H1 (cell line): ENCODE data around the gene SPIRE2. TPM values are rescaled to one million over a fixed set of nuclear protein-coding genes. Genes with fewer than 3 reads are reported as not detected.

Experiments used
- CTCF ChIA-PET: fragments of 300-600 bp; sonication (Branson Sonifier 250); formaldehyde crosslinking; loops from one replicate; lab custom pipeline; 2021; ENCODE audit not compliant: partially characterized antibody; lab: Charles Lee
- POLR2A ChIA-PET: fragments of 300-600 bp; sonication (Branson Sonifier 250); formaldehyde crosslinking; loops from one replicate; lab custom pipeline; 2021; ENCODE audit warnings: inconsistent platforms; ENCODE audit not compliant: partially characterized antibody; lab: Charles Lee
- DNase-seq, 2 experiments: peaks; one replicate each; pipeline versions ENCODE4 v3.0.0 to v3.0.0-alpha.2; 2010 to 2022; ENCODE audit warnings: low spot score in 2 of 2, low read depth in 1 of 2, mixed read lengths in 1 of 2
- FAIRE-seq: peaks from 2 replicates; lab custom pipeline; 2011; peaks lifted over from hg19 to GRCh38; lab: Jason Lieb, UNC
- H2AFZ ChIP-seq: 2 replicates; pipeline ENCODE4 v1.8.1; 2012; ENCODE audit warnings: low read length, inconsistent platforms
- H2AK5ac ChIP-seq: 2 replicates; pipeline ENCODE4 v1.6.1; 2013; ENCODE audit warnings: low read depth, low read length
- H2BK120ac ChIP-seq: replicated peaks from 2 replicates; pipeline ENCODE3; 2013; ENCODE audit warnings: low read depth, low read length, inconsistent platforms
- H2BK12ac ChIP-seq: 2 replicates; pipeline ENCODE4 v1.6.1; 2013; ENCODE audit warnings: low read depth, low read length
- H2BK15ac ChIP-seq: 2 replicates; pipeline ENCODE4 v1.6.1; 2013; ENCODE audit warnings: low read length
- H2BK20ac ChIP-seq: 2 replicates; pipeline ENCODE4 v1.6.1; 2013; ENCODE audit warnings: low read length
- H2BK5ac ChIP-seq: 2 replicates; pipeline ENCODE4 v1.6.1; 2013; ENCODE audit warnings: low read depth, low read length
- H3K14ac ChIP-seq: 2 replicates; pipeline ENCODE4 v1.6.1; 2013; ENCODE audit warnings: inconsistent platforms; ENCODE audit not compliant: insufficient read length
- H3K18ac ChIP-seq: 2 replicates; pipeline ENCODE4 v1.6.1; 2013; ENCODE audit warnings: low read length; ENCODE audit errors: extremely low read depth
- H3K23ac ChIP-seq: 2 replicates; pipeline ENCODE4 v1.6.1; 2013; ENCODE audit warnings: inconsistent platforms; ENCODE audit not compliant: insufficient read length
- H3K23me2 ChIP-seq: 2 replicates; pipeline ENCODE4 v1.6.1; 2013; ENCODE audit warnings: low read depth, low read length
- H3K27ac ChIP-seq: 2 replicates; pipeline ENCODE4 v1.6.1; 2011; ENCODE audit warnings: low read depth, low read length, inconsistent platforms
- H3K27me3 ChIP-seq, 4 experiments: replicated peaks in 1 of 4; 1 replicate in 1 of 4; 2 replicates in 3 of 4; pipeline versions ENCODE4 v1.6.1 to v1.8.1; 2011 to 2013; ENCODE audit warnings: low read length in 3 of 4, mild to moderate bottlenecking in 3 of 4, inconsistent platforms in 2 of 4, mixed read lengths in 2 of 4, moderate library complexity in 1 of 4; ENCODE audit not compliant: control insufficient read depth in 3 of 4, insufficient read depth in 3 of 4; ENCODE audit errors: extremely low read depth in 1 of 4
- H3K36me3 ChIP-seq, 4 experiments: 2 replicates each; pipeline versions ENCODE4 v1.6.1 to v1.8.1; 2011 to 2013; ENCODE audit warnings: mild to moderate bottlenecking in 4 of 4, low read length in 3 of 4, moderate library complexity in 2 of 4, control low read depth in 1 of 4, inconsistent platforms in 1 of 4; ENCODE audit not compliant: insufficient read depth in 4 of 4, control insufficient read depth in 2 of 4
- H3K4ac ChIP-seq: replicated peaks from 2 replicates; pipeline ENCODE3; 2013; ENCODE audit warnings: low read length, low read depth, mixed read lengths, inconsistent platforms; ENCODE audit not compliant: insufficient read length
- H3K4me1 ChIP-seq, 4 experiments: replicated peaks in 1 of 4; 1 replicate in 1 of 4; 2 replicates in 3 of 4; pipeline versions ENCODE4 v1.6.1 to v1.8.1; 2011 to 2013; ENCODE audit warnings: low read length in 3 of 4, inconsistent platforms in 2 of 4, mixed read lengths in 1 of 4; ENCODE audit not compliant: insufficient read depth in 4 of 4, control insufficient read depth in 3 of 4
- H3K4me2 ChIP-seq, 2 experiments: 2 replicates each; pipeline versions ENCODE4 v1.6.1 to v1.8.1; 2011 to 2013; ENCODE audit warnings: low read depth in 2 of 2, low read length in 2 of 2, control low read depth in 1 of 2, inconsistent platforms in 1 of 2, mild to moderate bottlenecking in 1 of 2; ENCODE audit not compliant: insufficient read depth in 1 of 2
- H3K4me3 ChIP-seq, 4 experiments: fragments of 200-600, 300-600 bp in 1 of 4; sonication (generic), shearing (Covaris generic), sonication (Bioruptor Twin) in 1 of 4; 2 replicates each; pipeline versions ENCODE4 v1.5.1 to v1.8.1; 2011 to 2016; ENCODE audit warnings: low read length in 4 of 4, low read depth in 3 of 4, control low read depth in 2 of 4, inconsistent platforms in 2 of 4, mild to moderate bottlenecking in 2 of 4, mixed read lengths in 1 of 4, moderate library complexity in 1 of 4; ENCODE audit not compliant: insufficient read depth in 2 of 4; ENCODE audit errors: extremely low read depth in 1 of 4
- H3K56ac ChIP-seq: replicated peaks from 2 replicates; pipeline ENCODE3; 2013; ENCODE audit warnings: low read depth, mild to moderate bottlenecking, mixed read lengths, low read length, inconsistent platforms; ENCODE audit not compliant: insufficient read length
- H3K79me1 ChIP-seq: 2 replicates; pipeline ENCODE4 v1.6.1; 2013; ENCODE audit warnings: low read depth, low read length, control low read depth
- H3K79me2 ChIP-seq, 2 experiments: 2 replicates each; pipeline versions ENCODE4 v1.6.1 to v1.8.1; 2012 to 2013; ENCODE audit warnings: low read length in 2 of 2, mild to moderate bottlenecking in 2 of 2, inconsistent platforms in 1 of 2; ENCODE audit not compliant: insufficient read depth in 2 of 2, control insufficient read depth in 1 of 2
- H3K9ac ChIP-seq, 4 experiments: replicated peaks in 1 of 4; 1 replicate in 1 of 4; 2 replicates in 3 of 4; pipeline versions ENCODE4 v1.6.1 to v1.8.1; 2011 to 2013; ENCODE audit warnings: low read depth in 3 of 4, low read length in 3 of 4, control low read depth in 2 of 4, mild to moderate bottlenecking in 2 of 4, moderate library complexity in 2 of 4, inconsistent platforms in 1 of 4; ENCODE audit errors: extremely low read depth in 1 of 4
- H3K9me3 ChIP-seq, 2 experiments: 2 replicates each; pipeline versions ENCODE4 v1.6.1 to v1.8.1; 2012 to 2013; ENCODE audit warnings: mild to moderate bottlenecking in 2 of 2, moderate library complexity in 2 of 2, control low read depth in 1 of 2, inconsistent platforms in 1 of 2, low read depth in 1 of 2, low read length in 1 of 2, mixed read lengths in 1 of 2; ENCODE audit not compliant: insufficient read depth in 2 of 2
- H4K20me1 ChIP-seq, 2 experiments: replicated peaks in 1 of 2; 2 replicates each; pipeline versions ENCODE3 to v1.8.1; 2011 to 2013; ENCODE audit warnings: inconsistent platforms in 2 of 2, low read length in 2 of 2, mild to moderate bottlenecking in 1 of 2; ENCODE audit not compliant: insufficient read depth in 2 of 2, control insufficient read depth in 1 of 2
- H4K5ac ChIP-seq: 2 replicates; pipeline ENCODE4 v1.6.1; 2013; ENCODE audit warnings: low read length, low read depth, mixed read lengths, inconsistent platforms; ENCODE audit not compliant: insufficient read length
- H4K8ac ChIP-seq: 2 replicates; pipeline ENCODE4 v1.8.0; 2013; ENCODE audit warnings: mild to moderate bottlenecking, moderate library complexity, low read length, inconsistent platforms; ENCODE audit not compliant: insufficient read depth; ENCODE audit errors: extremely low read depth
- H4K91ac ChIP-seq: replicated peaks from 2 replicates; pipeline ENCODE3; 2013; ENCODE audit warnings: low read length, mixed read lengths, inconsistent platforms; ENCODE audit not compliant: insufficient read length
- ATF3 ChIP-seq: IDR thresholded peaks from 2 replicates; pipeline ENCODE4 v1.6.1; 2011; ENCODE audit warnings: low read depth, mild to moderate bottlenecking, low read length; ENCODE audit not compliant: insufficient read depth
- EP300 ChIP-seq, 2 experiments: IDR thresholded peaks; 1 replicate in 1 of 2; 2 replicates in 1 of 2; pipeline ENCODE4 v1.6.1; 2011 to 2012; ENCODE audit warnings: low read depth in 2 of 2, low read length in 2 of 2, mild to moderate bottlenecking in 2 of 2, borderline replicate concordance in 1 of 2, inconsistent platforms in 1 of 2, moderate library complexity in 1 of 2
- HDAC2 ChIP-seq, 2 experiments: fragments of 300-600 bp in 1 of 2; sonication (generic) in 1 of 2; IDR thresholded peaks; 2 replicates each; pipeline ENCODE4 v1.6.1; 2011 to 2012; ENCODE audit warnings: low read depth in 2 of 2, low read length in 2 of 2, mild to moderate bottlenecking in 2 of 2, moderate library complexity in 2 of 2, borderline replicate concordance in 1 of 2, inconsistent platforms in 1 of 2
- POLR2AphosphoS5 ChIP-seq: IDR thresholded peaks from 2 replicates; pipeline ENCODE4 v1.6.1; 2011; ENCODE audit warnings: low read depth, low read length
- RAD21 ChIP-seq, 2 experiments: IDR thresholded peaks in 1 of 2; conservative IDR thresholded peaks in 1 of 2; 2 replicates each; pipeline ENCODE4 v1.6.1; 2011; ENCODE audit warnings: low read depth in 2 of 2, low read length in 2 of 2, improper control_type of control experiment in 1 of 2, inconsistent platforms in 1 of 2, mild to moderate bottlenecking in 1 of 2, moderate library complexity in 1 of 2
- RFX5 ChIP-seq: IDR thresholded peaks from 2 replicates; pipeline ENCODE4 v1.6.1; 2011; ENCODE audit warnings: low read depth, low read length, improper control_type of control experiment, borderline replicate concordance
- RXRA ChIP-seq: IDR thresholded peaks from 2 replicates; pipeline ENCODE4 v1.6.1; 2011; ENCODE audit warnings: low read depth, mild to moderate bottlenecking, low read length, moderate library complexity; ENCODE audit not compliant: insufficient read depth
- SIN3A ChIP-seq, 2 experiments: IDR thresholded peaks in 1 of 2; conservative IDR thresholded peaks in 1 of 2; 2 replicates each; pipeline ENCODE4 v1.6.1; 2011 to 2012; ENCODE audit warnings: low read length in 2 of 2, improper control_type of control experiment in 1 of 2, low read depth in 1 of 2, mild to moderate bottlenecking in 1 of 2
- TAF1 ChIP-seq: IDR thresholded peaks from 2 replicates; pipeline ENCODE4 v1.6.1; 2011; ENCODE audit warnings: mild to moderate bottlenecking, low read depth, low read length
- WGBS, 2 experiments: shearing (Covaris generic) in 1 of 2; methylation state at CpG; one replicate each; pipeline versions ENCODE4 v1.1.6 to v1.1.7; 2013 to 2015; ENCODE audit warnings: low lambda C conversion rate in 2 of 2, mixed read lengths in 2 of 2, inconsistent platforms in 1 of 2, low coverage in 1 of 2, missing lambda C conversion rate in 1 of 2; ENCODE audit not compliant: insufficient replicate concordance in 2 of 2, insufficient coverage in 1 of 2, insufficient read length in 1 of 2; ENCODE audit errors: extremely low coverage in 1 of 2, missing lambda C conversion rate in 1 of 2; 5-methylcytosine and 5-hydroxymethylcytosine counted together
- polyA plus RNA-seq, 7 experiments: library from polyadenylated mRNA; depleted of rRNA in 3 of 7; stranded (reverse) in 5 of 7; unstranded in 2 of 7; fragments of >200 nt in 5 of 7; fragments of 200-250 nt in 2 of 7; gene quantifications; 1 replicate in 5 of 7; 2 replicates in 1 of 7; 4 replicates in 1 of 7; pipeline versions ENCODE4 v1.2.1 to v1.2.3, GENCODE V29; 2011 to 2013; ENCODE audit warnings: missing spikeins in 2 of 7, mixed read lengths in 2 of 7
- total RNA-seq: library from RNA; stranded (reverse); fragmentation: NEBNext Ultra II Directional; extraction: Animal tissue kit (Norgen Biotek cat#: 25700); gene quantifications from 2 replicates; pipeline ENCODE4 v1.2.1, GENCODE V29; 2021
- TF ChIP-seq, protein P1 (sequence below): IDR thresholded peaks from 2 replicates; pipeline ENCODE4 v1.6.1; 2012; ENCODE audit warnings: low read length, inconsistent platforms

SPIRE2 gene
- total and polyA plus RNA-seq, 2 of the 8 experiments (the other 6 are each of a cell fraction or from before 2014, with no cell fraction given), result 7.4 to 15.4 TPM

- H3K79me2 ChIP-seq, result no peaks in the 10 kb centered on the region
- POLR2A ChIA-PET, result interaction anchor here (1.0 to 1.4 kb wide), 2 partner anchors 23 to 25 kb away, joined by 3 to 4 read pairs; partner anchors contain the start of gene TUBB3
- DNase-seq, result no peak
- TF ChIP-seq RFX5, result no peak
- TF ChIP-seq TAF1, result no peak
- no peak for TF ChIP-seq RXRA
- no peak for TF ChIP-seq HDAC2 (IDR thresholded peaks at IDR 0.05; ENCODE audit: borderline replicate concordance in 1 of 2, low read depth in 2 of 2, low read length in 2 of 2)
- TF ChIP-seq, protein P1, sequence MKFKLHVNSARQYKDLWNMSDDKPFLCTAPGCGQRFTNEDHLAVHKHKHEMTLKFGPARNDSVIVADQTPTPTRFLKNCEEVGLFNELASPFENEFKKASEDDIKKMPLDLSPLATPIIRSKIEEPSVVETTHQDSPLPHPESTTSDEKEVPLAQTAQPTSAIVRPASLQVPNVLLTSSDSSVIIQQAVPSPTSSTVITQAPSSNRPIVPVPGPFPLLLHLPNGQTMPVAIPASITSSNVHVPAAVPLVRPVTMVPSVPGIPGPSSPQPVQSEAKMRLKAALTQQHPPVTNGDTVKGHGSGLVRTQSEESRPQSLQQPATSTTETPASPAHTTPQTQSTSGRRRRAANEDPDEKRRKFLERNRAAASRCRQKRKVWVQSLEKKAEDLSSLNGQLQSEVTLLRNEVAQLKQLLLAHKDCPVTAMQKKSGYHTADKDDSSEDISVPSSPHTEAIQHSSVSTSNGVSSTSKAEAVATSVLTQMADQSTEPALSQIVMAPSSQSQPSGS, result no peak
- TF ChIP-seq RAD21 (IDR thresholded peaks at IDR 0.05 in 1 of 2, conservative IDR thresholded peaks at IDR 0.05 in 1 of 2; ENCODE audit: low read depth in 2 of 2, low read length in 2 of 2), result no peak
- TF ChIP-seq EP300 (IDR thresholded peaks at IDR 0.05; ENCODE audit: borderline replicate concordance in 1 of 2, low read depth in 2 of 2, low read length in 2 of 2), result no peak
- no peak for TF ChIP-seq POLR2AphosphoS5
- no peak for TF ChIP-seq ATF3
- no peak for TF ChIP-seq SIN3A (conservative IDR thresholded peaks at IDR 0.05 in 1 of 2, IDR thresholded peaks at IDR 0.05 in 1 of 2; ENCODE audit: low read depth in 1 of 2, low read length in 2 of 2)
These were observed 68.9 kb downstream of the SPIRE2 start for GRCh38 chr16:89897204-89897603.

More at GRCh38 chr16:89897204-89897603, 68.9 kb downstream of the SPIRE2 start:
- H3K9ac ChIP-seq, result no peak overlapping the region
- no peaks in the 10 kb centered on the region for H3K9me3 ChIP-seq
- no peak overlapping the region for H2AFZ ChIP-seq
- no peak overlapping the region for H4K8ac ChIP-seq
- H3K14ac ChIP-seq, result no peak overlapping the region
- WGBS, 2 experiments, result 93% methylated on average over 8 of the region's 11 CpGs; no CpG with 5 or more reads in 1 of the 2 experiments
- H3K4me1 ChIP-seq, result no peaks in the 10 kb centered on the region
- no peak overlapping the region for H4K5ac ChIP-seq
- no peaks in the 10 kb centered on the region for H3K79me1 ChIP-seq
- no peak overlapping the region for H3K27ac ChIP-seq
- H2BK5ac ChIP-seq, result no peak overlapping the region
- H2BK15ac ChIP-seq, result no peak overlapping the region
- H3K18ac ChIP-seq, result no peak overlapping the region
- FAIRE-seq, result no peak
- CTCF ChIA-PET, result interaction anchor here (0.7 to 4.9 kb wide), 2 partner anchors 13 to 22 kb away, joined by 3 to 41 read pairs; partner anchors contain the start of gene MC1R
- no peak overlapping the region for H2AK5ac ChIP-seq
- no peak overlapping the region for H3K4me2 ChIP-seq
- no peaks in the 10 kb centered on the region for H3K23me2 ChIP-seq
- no peak overlapping the region for H3K4ac ChIP-seq
- no peaks in the 10 kb centered on the region for H3K27me3 ChIP-seq
- peaks cover 5 to 17% of the 10 kb centered on the region in 2 experiments for H4K20me1 ChIP-seq
- no peak overlapping the region for H3K23ac ChIP-seq
- no peak overlapping the region for H2BK120ac ChIP-seq
- no peak overlapping the region for H2BK20ac ChIP-seq
- no peak overlapping the region for H2BK12ac ChIP-seq
- H4K91ac ChIP-seq, result no peak overlapping the region
- H3K56ac ChIP-seq, result no peak overlapping the region
- peaks cover 5 to 35% (median 22%) of the 10 kb centered on the region in 4 experiments; a peak in 6 of 8 replicates for H3K36me3 ChIP-seq
- H3K4me3 ChIP-seq, result no peak overlapping the region
